22Rv1 (cell line): ENCODE data around the gene TAS1R1.

Experiments
- CTCF ChIP-seq: fragments of 450-650 bp; IDR thresholded peaks from 2 replicates; pipeline ENCODE4 v1.5.1; 2017; ENCODE audit warnings: mild to moderate bottlenecking
- ZFX ChIP-seq: fragments of 450-650 bp; IDR thresholded peaks from 2 replicates; pipeline ENCODE4 v1.6.1; 2017; ENCODE audit warnings: antibody characterized with exemption, borderline replicate concordance

GRCh38 chr1:6602669-6603237 lies 47.6 kb downstream of the TAS1R1 start, which contains the start of gene KLHL21:
- TF ChIP-seq CTCF (no peak), ZFX (no peak)
